ENCODE data around the gene COL9A1.

COL9A1 gene

GRCh38 chr6:70198785-70199184, 104.1 kb downstream of the COL9A1 start:
- intact Hi-C loops (cut with DNase I; ENCODE audit: low total_unique reads), result no loop called here

GRCh38 chr6:70196531-70196930, 106.4 kb downstream of the COL9A1 start:
- TF ChIP-seq CTCF (IDR thresholded peaks at IDR 0.05), result no peak
- no peak for DNase-seq
- no peaks in the 10 kb centered on the region for H3K4me1 ChIP-seq
- intact Hi-C loops (cut with DNase I; ENCODE audit: low total_unique reads), result no loop called here
- no peaks in the 10 kb centered on the region for H3K27me3 ChIP-seq
- no peak overlapping the region for H3K4me3 ChIP-seq
- H3K9me3 ChIP-seq, result no peaks in the 10 kb centered on the region
- H3K36me3 ChIP-seq, result no peaks in the 10 kb centered on the region
- H3K27ac ChIP-seq, result no peak overlapping the region

More at GRCh38 chr6:70198785-70199184, 104.1 kb downstream of the COL9A1 start:
- no peak for TF ChIP-seq CTCF (IDR thresholded peaks at IDR 0.05)
- Histone ChIP-seq H3K27ac (no peak overlapping the region), H3K27me3 (no peaks in the 10 kb centered on the region), H3K9me3 (no peaks in the 10 kb centered on the region), H3K4me1 (no peaks in the 10 kb centered on the region), H3K4me3 (no peak overlapping the region), H3K36me3 (no peaks in the 10 kb centered on the region)
- no peak for DNase-seq

GRCh38 chr6:70194421-70194820, 108.5 kb downstream of the COL9A1 start:
- intact Hi-C loops (cut with DNase I; ENCODE audit: low total_unique reads), result no loop called here
- no peak for DNase-seq
- Histone ChIP-seq H3K27ac (no peak overlapping the region), H3K4me3 (no peak overlapping the region), H3K27me3 (no peaks in the 10 kb centered on the region), H3K36me3 (no peaks in the 10 kb centered on the region), H3K4me1 (no peaks in the 10 kb centered on the region), H3K9me3 (no peaks in the 10 kb centered on the region)
- no peak for TF ChIP-seq CTCF (IDR thresholded peaks at IDR 0.05)

GRCh38 chr6:70188202-70188601, 114.7 kb downstream of the COL9A1 start:
- H3K4me3 ChIP-seq, result no peak overlapping the region
- H3K36me3 ChIP-seq, result no peaks in the 10 kb centered on the region
- H3K27me3 ChIP-seq, result no peaks in the 10 kb centered on the region
- H3K27ac ChIP-seq, result no peak overlapping the region
- no peak for DNase-seq
- intact Hi-C loops (cut with DNase I; ENCODE audit: low total_unique reads), result no loop called here
- no peaks in the 10 kb centered on the region for H3K4me1 ChIP-seq
- no peaks in the 10 kb centered on the region for H3K9me3 ChIP-seq
- TF ChIP-seq CTCF (IDR thresholded peaks at IDR 0.05), result no peak

GRCh38 chr6:70186461-70186860, 116.4 kb downstream of the COL9A1 start:
- H3K4me3 ChIP-seq, result no peak overlapping the region
- no peak for DNase-seq
- no peaks in the 10 kb centered on the region for H3K9me3 ChIP-seq
- H3K36me3 ChIP-seq, result no peaks in the 10 kb centered on the region
- no peak overlapping the region for H3K27ac ChIP-seq
- H3K27me3 ChIP-seq, result no peaks in the 10 kb centered on the region
- H3K4me1 ChIP-seq, result no peaks in the 10 kb centered on the region
- intact Hi-C loops (cut with DNase I; ENCODE audit: low total_unique reads), result no loop called here
- no peak for TF ChIP-seq CTCF (IDR thresholded peaks at IDR 0.05)

GRCh38 chr6:70184723-70185122, 118.2 kb downstream of the COL9A1 start:
- no peaks in the 10 kb centered on the region for H3K4me1 ChIP-seq
- H3K36me3 ChIP-seq, result no peaks in the 10 kb centered on the region
- intact Hi-C loops (cut with DNase I; ENCODE audit: low total_unique reads), result no loop called here
- no peak overlapping the region for H3K27ac ChIP-seq
- TF ChIP-seq CTCF (IDR thresholded peaks at IDR 0.05), result no peak
- H3K9me3 ChIP-seq, result no peaks in the 10 kb centered on the region
- no peaks in the 10 kb centered on the region for H3K27me3 ChIP-seq
- H3K4me3 ChIP-seq, result no peak overlapping the region
- DNase-seq, result no peak

Data from tibial artery (tissue), 4 donors.